ENCODE data around the gene ZNF503.

The ZNF503 gene

DNA sequence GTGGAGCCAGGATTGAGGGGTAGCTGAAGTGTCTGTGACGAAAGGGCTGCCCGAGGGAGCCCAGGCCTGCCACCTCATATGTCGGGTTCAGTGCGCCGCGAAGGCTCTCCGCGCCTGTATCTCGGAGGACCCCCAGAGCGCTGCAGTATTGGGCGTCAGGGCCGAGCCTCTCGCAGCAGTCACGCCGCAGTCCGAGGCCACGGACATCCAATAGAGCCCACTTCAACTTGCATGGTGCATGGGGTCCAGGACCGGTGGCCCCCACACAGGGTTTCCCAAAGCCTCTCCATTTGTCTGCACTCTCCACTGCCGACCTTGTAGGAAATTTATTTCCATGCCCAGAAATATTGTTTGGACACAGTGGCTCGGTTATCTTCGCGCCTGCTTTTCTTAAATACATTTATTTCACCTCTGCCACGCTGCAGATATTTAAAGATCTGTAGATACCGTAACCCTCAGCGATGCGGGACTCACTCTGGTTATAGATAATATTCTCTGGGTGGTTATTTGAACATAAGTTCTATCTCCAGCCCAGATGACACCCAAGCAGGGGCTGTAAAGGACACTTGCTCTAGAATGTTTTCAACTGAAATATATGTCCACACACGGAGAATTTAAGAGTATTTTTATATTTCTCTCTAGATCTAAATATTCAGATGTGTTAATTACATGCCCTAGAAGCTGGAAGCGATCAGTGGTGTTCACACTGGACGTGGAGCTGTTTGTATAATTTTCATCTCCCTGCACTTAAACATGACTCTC, 5.1 kb upstream of the ZNF503 start:
- DNase-seq (ENCODE audit: low read depth, low spot score): no peak

DNA sequence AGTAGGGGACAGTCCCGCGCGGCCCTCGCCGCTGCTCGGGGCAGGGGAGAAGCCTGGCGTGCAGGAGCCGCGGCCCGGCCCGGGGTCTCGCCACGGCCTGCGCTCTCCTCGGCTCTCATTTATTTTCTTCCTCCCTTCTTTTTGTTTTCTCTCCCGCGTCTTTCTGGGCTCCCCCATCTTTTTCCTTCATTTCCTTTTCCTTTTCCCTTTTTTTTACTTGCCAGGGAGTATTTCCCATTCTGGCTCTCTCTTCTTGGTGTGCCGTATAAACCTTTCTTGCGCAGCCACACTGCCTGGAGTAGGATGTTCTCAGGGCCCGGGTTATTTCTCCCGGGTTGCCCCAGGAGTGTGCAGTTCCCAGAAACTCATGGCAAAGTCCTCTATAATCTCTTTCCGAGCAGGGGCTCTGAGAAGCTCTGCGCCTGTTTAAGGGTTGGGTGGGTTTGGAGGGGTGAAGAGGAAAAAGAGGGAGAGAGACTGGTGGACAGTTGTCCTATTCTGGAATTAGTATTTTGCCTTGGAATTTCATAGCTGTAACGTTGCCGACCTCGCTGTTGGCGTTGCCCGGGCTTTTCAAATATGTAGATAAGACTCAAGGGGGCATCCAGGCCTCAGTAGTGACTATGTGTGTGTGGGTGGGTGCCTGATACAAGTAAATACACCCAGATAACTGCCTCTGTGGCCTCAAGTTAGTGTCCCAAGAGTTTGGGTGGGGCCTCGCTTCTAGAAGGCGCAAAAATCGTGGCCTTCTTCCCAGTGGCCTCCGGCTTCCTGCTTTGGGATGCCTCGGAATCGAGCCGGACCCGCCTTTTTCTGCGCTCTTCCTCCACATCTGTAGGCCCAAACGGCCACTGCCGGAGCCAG, 4.3 kb upstream of the ZNF503 start:
- DNase-seq (ENCODE audit: low read depth, low spot score): no peak

DNA sequence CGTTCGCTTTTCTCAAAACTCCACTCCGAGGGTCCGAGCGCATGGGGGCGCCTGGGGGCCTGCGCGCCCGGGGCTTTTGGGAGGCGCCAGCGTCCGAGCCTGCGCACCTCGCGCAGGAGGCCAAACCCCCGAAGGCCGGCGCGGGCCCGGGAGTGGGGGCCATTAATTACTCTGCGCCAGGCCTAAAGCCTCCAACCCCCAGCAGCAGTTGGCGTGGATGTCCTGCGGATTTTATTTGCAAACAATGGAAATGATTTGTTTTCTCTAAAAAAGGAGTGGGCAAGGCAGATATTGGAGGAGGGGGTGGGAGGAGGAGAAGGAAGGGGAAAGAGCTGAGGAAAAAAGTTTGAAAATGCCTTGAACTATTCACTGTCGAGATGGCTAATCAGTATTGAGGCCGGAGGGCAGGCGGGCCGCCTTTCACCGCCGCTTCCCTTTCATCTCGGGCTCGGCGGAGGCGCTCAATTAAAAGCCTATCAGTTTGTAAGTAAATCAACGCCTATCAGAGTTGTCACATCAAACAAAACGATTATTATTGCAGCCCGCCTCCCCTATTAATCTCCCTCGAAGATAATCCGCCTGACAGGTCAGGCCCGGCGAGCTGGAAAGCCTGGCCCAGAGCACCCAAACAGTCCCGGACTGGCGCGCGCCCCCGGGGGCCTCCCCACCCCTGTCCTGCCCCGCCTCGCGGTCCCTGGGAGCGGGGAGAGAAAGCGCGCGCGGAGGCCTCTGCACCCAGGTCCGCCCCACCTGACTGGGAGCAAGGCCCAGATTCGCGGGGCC, 3.4 kb upstream of the ZNF503 start:
- no peak for DNase-seq (ENCODE audit: low read depth, low spot score)

DNA sequence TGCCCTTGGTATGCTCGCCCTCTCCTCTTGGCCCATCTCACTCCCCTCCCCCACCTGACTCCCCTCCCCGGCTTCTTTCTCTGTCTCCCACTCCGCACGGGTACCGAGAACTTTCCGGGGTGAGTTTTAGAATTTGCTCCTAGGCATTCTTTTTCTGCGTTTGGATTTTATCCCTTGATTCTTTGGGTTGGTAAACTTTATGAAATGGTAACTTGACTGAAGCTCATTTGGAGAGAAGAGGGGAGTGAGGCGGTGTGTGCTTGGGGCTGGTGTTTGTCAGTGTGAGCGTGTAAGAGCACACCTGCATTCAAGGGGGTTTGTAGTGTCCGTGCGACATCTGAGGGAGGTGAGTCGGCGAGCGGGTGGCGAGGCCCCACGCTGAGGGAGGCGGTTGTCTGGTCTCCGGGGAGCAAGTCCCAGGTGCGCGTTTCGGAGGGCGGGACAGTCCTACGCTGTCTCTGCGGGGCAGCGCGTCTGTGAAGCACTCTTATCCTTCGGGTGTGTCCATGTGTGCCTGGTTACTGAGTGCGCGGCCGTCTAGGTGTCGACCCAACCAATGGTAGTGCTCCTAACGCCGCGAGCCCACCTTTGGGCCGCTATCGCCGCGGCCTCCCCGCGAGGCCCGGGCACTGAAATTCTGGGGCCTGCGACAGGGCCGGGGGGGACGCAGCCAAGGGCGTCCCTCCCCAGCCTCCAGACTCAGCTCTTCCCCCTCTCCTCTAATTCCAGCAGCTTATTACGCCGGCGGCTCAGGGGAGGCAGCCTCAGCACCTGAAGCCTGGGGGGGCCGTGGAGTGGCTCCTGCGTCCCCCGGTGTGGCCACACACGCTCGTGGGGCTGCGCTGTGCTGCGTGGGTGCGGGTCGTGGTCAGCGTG, 2.6 kb upstream of the ZNF503 start:
- DNase-seq (ENCODE audit: low read depth, low spot score): no peak

DNA sequence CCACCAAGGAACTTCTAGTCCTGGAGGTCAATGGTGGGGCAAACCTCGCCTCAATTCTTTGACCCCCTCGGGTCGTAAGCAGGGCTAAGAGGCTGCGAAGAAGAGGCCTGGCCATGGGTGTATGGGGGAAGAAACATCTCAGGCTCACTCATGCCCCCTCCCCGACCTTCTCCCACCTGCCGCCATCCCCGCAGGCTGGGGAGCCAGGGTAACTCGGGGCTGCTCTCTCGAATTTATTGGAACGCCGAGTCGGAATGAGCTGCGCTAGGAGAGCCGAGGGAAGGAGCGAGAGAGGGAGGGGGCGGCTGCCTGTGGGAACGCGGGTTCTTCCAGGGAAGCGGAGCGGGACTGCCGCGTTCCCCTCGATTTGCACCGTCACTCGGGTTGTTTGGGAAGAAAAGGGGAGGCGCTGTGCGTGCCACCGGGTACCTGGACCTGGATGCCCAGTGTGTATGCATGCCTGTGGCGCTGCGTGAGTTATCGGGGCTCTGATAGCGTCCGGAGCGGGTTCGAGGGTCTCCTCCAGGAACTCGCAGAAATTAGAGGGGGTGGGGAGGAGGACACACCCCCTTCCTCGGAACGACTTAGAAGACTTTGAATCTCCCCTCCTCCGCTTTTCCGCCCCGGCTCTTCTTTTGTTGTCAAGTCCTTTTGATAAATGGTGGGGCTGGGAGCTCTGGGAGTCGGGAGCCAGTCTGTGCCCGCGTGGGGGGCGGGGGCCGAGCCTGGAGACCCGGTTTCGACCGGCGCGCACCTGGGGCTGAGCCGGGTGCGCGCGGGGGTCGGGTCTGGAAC, 1.8 kb upstream of the ZNF503 start:
- DNase-seq (ENCODE audit: low read depth, low spot score): no peak

DNA sequence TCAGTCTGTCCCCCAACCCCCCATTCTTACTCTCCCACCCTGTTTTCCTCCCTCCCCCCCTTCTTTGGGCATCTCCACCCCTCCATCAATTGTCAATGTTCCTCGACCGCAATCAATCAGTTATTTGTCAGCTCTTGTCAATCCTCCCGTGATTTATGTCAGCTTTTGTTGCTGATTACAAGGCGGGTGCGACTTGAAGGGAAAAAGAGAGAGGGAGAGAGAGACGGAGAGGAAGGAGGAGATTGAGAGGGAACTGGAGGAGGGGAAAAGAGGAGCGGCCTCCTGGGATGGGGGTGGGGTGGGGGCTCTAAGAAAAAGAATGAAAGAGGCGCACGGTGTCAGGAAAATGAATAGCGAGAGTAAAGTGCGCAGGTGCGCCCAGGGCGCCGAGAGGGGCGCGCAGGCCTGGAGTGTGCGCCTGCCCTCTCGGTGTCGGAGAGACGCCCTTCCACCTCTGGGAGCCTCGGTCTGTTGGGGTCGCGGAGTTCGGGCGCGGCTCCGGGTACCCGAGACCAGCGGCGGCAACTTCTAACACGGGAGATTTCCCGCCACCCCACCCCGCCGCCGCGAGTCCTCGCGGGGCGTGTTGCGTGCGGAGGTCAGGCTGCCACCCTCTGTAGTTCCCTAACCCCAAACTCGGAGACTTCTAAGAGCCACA, 1.1 kb upstream of the ZNF503 start:
- no peak for DNase-seq (ENCODE audit: low read depth, low spot score)

DNA sequence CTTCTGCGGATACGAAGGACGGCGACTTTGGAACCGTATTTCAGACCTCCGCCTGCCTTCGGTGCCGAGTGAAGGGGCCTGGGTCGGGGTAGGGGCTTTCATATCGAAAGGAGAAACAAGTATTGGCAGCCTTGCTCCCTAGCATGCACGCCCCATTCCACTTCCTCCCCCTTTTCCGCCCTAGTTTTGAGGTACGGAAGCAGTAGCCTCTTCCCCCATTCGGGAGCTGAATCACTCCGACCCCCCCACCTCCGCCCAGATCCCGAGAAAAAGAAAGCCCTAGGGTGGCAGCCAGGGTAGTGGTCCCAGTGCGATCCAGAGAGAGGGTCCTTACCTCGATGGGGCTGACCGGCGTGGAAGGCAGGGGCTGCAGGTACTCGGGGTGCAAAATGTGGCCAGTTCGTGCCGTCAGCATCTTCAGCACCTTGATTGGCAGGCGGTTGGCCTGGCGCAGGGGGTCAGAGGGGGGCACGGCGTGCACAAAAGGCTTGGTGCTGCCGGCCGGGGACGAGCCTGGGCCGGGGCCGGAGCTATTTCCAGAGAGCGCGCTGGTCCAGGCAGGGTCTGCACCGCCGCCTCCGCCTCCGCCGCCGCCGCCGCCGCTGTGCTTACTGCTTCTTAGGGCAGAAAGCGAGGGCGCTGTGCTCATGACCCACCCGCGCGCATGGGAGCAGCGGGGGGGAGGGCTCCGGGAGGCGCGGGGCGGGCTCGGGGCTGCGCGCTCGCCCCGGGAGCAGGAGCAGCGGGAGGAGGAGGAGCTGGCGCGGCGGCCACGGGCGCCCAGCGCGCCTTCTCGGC, 594 bp downstream of the ZNF503 start:
- no peak for DNase-seq (ENCODE audit: low read depth, low spot score)

DNA sequence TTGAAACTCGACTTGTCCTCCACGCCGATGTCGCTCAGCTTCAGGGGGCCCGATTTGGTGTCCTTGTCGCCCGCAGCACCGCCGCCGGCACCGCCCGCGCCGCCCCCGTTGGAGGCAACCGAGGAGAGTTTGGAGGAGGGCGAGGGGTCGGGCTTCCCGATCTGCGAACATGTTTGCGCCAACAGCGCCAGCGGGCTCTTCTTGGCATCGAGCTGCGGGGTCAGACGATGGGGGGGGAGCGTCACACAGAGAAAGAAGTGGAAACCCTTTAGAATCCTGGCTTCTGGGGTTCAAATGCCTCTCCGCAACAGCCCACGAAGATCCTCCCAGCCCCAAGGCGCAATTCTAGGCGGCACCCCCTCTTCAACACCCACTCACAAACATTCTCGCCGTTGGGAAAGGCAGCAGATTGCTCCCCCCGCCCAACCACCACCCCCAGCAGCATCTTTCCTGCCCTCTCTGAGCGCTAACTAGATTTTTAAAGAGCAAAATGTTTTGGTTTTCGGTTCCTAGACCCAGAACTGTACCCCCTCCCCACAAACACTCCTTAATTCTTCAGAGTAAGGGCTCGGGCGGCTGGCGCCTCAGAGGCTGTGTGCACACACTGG, 1.3 kb downstream of the ZNF503 start:
- DNase-seq (ENCODE audit: low read depth, low spot score): no peak

DNA sequence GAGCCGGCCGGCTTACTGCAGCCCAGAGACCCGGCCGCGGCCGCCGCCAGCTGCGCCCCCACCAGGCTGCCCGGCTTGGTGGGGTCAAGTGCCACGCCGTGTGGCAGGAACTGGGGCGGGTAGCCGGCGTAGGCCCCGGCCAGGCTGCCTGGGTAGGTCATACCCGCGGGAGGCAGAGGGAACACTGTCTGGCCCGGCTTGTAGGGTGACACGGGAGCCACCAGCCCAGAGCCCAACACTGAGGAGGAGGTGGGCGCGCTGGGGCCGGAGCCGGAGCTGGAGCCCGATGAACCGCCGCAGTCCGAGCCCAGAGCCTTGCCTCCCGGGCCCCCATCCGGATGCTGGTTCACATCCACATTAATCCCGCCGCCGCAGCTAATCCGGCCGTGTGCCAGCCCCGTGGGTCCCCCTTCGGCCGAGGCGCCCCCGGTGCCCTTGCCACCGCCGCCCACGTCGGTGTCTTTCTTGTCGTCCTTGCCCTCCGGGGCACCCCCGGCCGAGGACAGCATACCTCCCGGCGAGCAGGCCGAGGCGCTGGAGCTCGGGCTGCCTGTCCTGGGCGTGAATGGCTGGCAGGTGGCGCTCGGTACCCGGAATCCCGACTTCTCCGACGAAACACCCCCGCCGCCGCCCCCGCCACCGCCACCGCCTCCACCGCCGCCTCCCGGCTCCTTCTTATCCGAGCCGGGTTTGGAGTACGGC, 2.0 kb downstream of the ZNF503 start:
- DNase-seq (ENCODE audit: low read depth, low spot score): no peak

DNA sequence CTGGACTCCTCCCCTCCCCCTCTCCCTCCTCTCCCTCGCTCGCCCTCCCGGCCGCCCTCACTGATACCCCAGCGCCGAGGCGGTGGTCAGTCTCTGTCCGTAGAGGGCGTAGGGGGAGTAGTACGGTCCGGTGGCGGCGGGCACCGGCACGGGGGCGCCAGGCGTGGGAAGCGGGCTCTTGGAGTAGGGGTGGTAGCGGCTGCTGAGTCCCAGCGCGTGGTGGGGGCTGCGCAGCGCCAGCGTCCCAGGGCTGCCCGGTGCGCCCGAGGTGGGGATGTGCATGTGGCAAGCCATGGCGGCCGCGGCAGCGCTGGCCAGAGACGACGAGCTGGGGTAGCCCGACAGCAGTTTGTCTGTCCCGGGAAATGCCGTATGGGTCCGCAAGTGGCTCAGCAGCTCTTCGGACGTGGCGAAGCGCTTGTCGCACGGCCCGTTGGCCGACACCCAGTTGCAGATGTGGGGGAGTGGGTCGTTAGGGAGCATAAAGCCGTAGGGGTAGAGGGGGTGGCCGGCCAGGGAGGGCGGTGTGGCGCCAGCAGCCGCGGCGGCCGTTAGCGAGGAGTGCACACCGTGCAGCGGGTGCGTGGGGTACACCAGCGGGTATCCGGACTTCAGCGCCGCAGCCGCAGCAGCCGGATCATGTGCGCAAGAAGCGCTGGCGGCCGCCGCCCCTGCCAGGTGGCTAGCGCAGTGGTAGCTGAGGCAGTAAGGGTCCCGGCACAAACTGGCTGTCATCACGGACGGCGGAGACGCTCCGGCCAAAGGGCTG, 2.7 kb downstream of the ZNF503 start:
- DNase-seq (ENCODE audit: low read depth, low spot score): no peak

DNA sequence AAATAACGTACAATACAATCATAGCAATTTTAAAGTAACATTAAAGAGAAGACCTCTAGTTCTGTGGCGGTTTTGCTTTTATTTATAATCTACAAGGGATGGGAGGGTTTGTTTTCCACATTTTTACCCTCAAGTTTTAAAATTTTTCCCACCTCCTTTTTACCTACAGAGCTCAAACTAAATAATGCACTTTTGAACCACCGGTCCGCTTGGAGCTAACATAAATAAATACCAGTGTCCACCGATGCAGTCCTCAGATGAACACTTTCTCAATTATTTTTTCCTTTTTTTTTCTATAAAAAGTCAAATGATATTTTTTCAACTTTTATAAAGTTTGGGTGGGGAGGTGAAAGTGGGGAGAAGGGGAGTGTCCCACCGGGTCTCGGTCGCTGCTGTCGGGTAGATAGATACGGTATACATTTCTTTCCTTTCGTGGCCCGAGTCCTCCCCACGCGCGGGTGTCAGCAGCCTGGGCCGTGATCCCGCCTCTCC, 3.3 kb downstream of the ZNF503 start:
- no peak for DNase-seq (ENCODE audit: low read depth, low spot score)

DNA sequence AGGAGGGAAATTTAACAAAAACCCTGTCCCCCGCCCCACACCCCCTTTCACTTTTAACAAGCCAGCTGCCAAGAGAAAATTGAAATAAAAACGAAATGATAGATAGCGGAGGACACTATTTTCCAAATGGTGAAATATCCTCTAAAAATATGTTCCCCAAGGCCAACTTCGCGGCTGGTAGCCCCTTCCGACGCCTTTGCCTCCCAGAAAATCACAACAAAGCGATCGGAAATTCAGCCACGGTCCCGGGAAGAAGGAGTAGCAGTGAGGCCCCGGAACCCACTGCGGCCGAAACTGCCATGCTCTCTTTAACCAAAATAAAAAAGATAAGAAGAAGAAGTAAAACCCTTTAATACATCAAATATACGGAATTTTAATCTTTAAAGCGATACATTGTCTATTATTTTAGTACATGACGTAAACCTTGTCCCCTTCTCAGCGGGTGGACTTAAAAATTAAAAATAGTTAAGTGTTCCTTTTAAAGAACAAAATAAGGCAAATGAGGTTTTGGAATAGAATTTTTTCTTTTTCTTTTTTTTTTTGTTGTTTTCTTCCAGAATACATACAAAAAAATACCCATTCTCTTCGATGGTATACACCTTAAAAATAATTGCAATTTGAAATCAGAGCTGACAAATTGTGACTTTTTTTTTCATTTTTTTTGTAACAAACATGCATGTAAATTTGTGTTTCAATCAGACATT, 3.9 kb downstream of the ZNF503 start:
- no peak for DNase-seq (ENCODE audit: low read depth, low spot score)

DNA sequence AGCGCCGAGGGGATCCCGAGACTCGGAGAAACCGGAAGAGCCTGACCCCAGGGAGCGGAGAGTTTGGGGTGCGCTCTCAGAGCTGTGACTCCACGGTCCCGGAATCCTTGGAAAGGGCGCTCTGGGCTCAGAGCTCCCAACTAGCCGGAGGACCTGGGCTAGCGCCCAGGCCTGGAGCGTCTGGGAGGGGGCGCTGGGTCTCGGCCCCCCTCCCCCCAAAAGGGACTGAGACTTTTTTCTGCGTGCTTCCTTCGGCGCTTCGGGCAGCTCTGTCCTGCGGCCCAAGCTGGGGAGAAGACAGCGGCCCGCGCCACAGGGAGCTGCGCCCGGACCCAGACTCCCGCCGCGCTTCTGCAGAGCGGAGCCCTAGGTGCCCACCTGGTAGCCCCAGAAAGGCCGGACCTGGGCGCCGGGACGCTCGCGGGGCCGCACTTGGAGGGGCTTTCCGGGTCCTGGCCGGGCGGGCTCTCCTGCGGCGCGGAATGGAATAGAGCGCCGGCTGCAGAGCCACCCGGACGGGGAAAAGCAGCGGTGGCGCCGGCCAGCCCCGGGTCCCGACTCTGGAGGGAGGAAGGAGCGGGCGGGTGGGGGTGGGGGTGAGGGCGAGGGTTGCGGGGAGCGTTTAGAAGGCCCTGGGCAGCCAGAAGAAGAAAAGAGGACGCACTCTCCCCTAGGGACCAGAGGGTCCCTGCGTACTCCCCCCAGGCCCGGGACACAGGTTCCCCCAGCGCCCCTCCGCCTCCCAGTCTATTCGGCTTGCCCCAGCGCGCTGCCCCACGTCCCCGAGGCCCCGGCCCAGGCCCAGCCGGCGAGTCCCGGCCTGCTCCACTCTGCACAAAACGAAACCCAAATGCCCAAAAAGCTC, 4.7 kb downstream of the ZNF503 start:
- DNase-seq (ENCODE audit: low read depth, low spot score): no peak

DNA sequence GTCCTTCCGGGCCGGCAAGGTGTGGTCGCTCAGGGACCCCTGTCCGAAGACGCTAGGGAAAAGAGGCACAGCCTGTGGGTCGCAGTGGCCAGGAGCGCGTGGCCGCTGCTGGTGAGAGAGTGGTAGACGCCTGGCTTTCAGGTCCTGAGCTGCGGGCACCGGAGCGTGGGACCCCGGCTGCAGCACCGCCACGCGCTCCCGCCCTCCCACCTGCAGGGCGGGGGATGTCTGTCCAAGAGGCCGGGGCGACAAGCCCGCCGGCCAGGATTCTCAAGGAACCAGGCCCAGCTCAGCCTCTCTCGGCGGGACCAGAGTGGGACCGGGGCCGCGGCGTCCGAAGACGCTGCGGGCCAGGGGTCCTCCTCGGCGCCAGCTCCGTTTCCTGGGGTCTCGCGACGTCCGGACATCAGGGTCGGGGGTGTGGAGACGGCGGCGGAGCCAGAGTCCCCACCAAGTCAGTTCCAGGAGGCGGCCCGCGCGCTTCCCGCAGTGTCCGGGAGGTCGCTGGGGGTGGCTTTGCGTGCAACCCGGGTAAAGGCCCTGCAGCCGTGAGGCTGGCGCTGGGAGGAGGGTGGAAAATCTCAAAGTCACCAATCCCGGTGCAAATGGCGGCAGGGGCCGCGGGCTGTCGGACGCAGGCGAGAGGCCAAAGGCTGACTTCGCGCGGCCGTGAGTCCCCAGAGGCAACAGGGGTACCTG, 5.5 kb downstream of the ZNF503 start:
- no peak for DNase-seq (ENCODE audit: low read depth, low spot score)

All from brain pericyte (primary cell).